GM23338 (cell line): ENCODE measurements around the gene ZNF337. TPM values are rescaled to one million over a fixed set of nuclear protein-coding genes. Genes with fewer than 3 reads are reported as not detected.

ENCODE experiments used
- ATAC-seq: fragments of 200-7000 bp; cut with Tn5 transposase; 3 replicates; pipeline ENCODE4 v1.9.1; 2020
- DNase-seq: peaks from one replicate; pipeline ENCODE4 v3.0.0-alpha.2; 2015; ENCODE audit warnings: low spot score
- H2AFZ ChIP-seq: fragments of 200-600 bp; sonication (generic); 2 replicates; pipeline ENCODE4 v1.8.0; 2016; ENCODE audit warnings: antibody characterized with exemption, mild to moderate bottlenecking, moderate library complexity
- H3F3A ChIP-seq: fragments of 200-600 bp; sonication (generic); replicated peaks from 2 replicates; pipeline ENCODE4 v1.8.0; 2017; ENCODE audit warnings: antibody characterized with exemption, mixed run types, low read depth
- H3K27ac ChIP-seq: fragments of 200-600 bp; sonication (generic); 2 replicates; pipeline ENCODE4 v1.6.1; 2016; ENCODE audit warnings: low read depth
- H3K27me3 ChIP-seq: fragments of 200-600 bp; sonication (generic); 2 replicates; pipeline ENCODE4 v1.8.0; 2016; ENCODE audit warnings: mild to moderate bottlenecking, mixed run types, moderate library complexity; ENCODE audit not compliant: insufficient read depth
- H3K36me3 ChIP-seq: fragments of 200-600 bp; sonication (generic); 2 replicates; pipeline ENCODE4 v1.8.0; 2016; ENCODE audit warnings: mild to moderate bottlenecking; ENCODE audit not compliant: insufficient read depth
- H3K4me1 ChIP-seq: fragments of 200-600 bp; sonication (generic); 2 replicates; pipeline ENCODE4 v1.8.0; 2016; ENCODE audit warnings: mild to moderate bottlenecking, moderate library complexity; ENCODE audit not compliant: insufficient read depth
- H3K4me2 ChIP-seq: fragments of 200-600 bp; sonication (generic); 2 replicates; pipeline ENCODE4 v1.7.1; 2017; ENCODE audit warnings: mixed run types
- H3K4me3 ChIP-seq: fragments of 200-600 bp; sonication (generic); 2 replicates; pipeline ENCODE4 v1.6.1; 2016; ENCODE audit warnings: mixed run types
- H3K79me2 ChIP-seq: fragments of 200-600 bp; sonication (generic); replicated peaks from 2 replicates; pipeline ENCODE4 v1.8.0; 2017; ENCODE audit warnings: mild to moderate bottlenecking; ENCODE audit not compliant: insufficient read depth
- H3K9me2 ChIP-seq: fragments of 200-600 bp; sonication (generic); 2 replicates; pipeline ENCODE4 v1.8.0; 2017; ENCODE audit not compliant: insufficient read depth
- H4K20me1 ChIP-seq: fragments of 200-600 bp; sonication (generic); replicated peaks from 2 replicates; pipeline ENCODE4 v1.8.0; 2017; ENCODE audit warnings: mild to moderate bottlenecking; ENCODE audit not compliant: insufficient read depth
- H3K27ac Mint-ChIP-seq: 2 replicates; pipeline ENCODE4 v1.8.0; 2020; ENCODE audit warnings: inconsistent platforms, mild to moderate bottlenecking, moderate library complexity, mixed read lengths
- H3K27me3 Mint-ChIP-seq: 3 replicates; pipeline ENCODE4 v1.8.0; 2022; ENCODE audit warnings: low read depth, mild to moderate bottlenecking, moderate library complexity, mixed read lengths, inconsistent platforms; ENCODE audit not compliant: insufficient read depth, poor library complexity
- H3K36me3 Mint-ChIP-seq: 3 replicates; pipeline ENCODE4 v1.8.0; 2021; ENCODE audit warnings: low read depth, mild to moderate bottlenecking, inconsistent platforms, moderate library complexity, mixed read lengths
- H3K4me1 Mint-ChIP-seq: 3 replicates; pipeline ENCODE4 v1.8.0; 2020; ENCODE audit warnings: mild to moderate bottlenecking, inconsistent platforms, mixed read lengths
- H3K4me3 Mint-ChIP-seq: 3 replicates; pipeline ENCODE4 v1.8.0; 2021; ENCODE audit warnings: moderate library complexity, mild to moderate bottlenecking, inconsistent platforms, mixed read lengths
- H3K9me3 Mint-ChIP-seq: 3 replicates; pipeline ENCODE4 v1.8.0; 2020; ENCODE audit warnings: moderate library complexity, mild to moderate bottlenecking, inconsistent platforms, mixed read lengths
- CREB1 ChIP-seq: fragments of 250-450 bp; sonication (Bioruptor Pico); IDR thresholded peaks from 2 replicates; pipeline ENCODE4 v1.5.0; 2020; ENCODE audit warnings: low read depth, mild to moderate bottlenecking, moderate library complexity
- CTCF ChIP-seq, 2 experiments: fragments of 200-600 bp in 1 of 2; sonication (generic) in 1 of 2; conservative IDR thresholded peaks; 2 replicates each; pipeline versions ENCODE4 v1.5.1 to v1.6.1; 2016 to 2017; ENCODE audit warnings: antibody characterized with exemption in 2 of 2, low read depth in 2 of 2, mild to moderate bottlenecking in 2 of 2, moderate library complexity in 1 of 2
- ETS1 ChIP-seq: IDR thresholded peaks from 2 replicates; pipeline ENCODE4 v1.6.1; 2016; ENCODE audit warnings: antibody characterized with exemption
- JUNB ChIP-seq: IDR thresholded peaks from one replicate; pipeline ENCODE4 v1.6.1; 2016; ENCODE audit warnings: antibody characterized with exemption; ENCODE audit not compliant: unreplicated experiment
- POLR2AphosphoS5 ChIP-seq: IDR thresholded peaks from 2 replicates; pipeline ENCODE4 v1.6.1; 2016; ENCODE audit warnings: antibody characterized with exemption, low read depth
- REST ChIP-seq: IDR thresholded peaks from one replicate; pipeline ENCODE4 v1.6.1; 2018; ENCODE audit warnings: antibody characterized with exemption; ENCODE audit not compliant: unreplicated experiment
- STAT1 ChIP-seq: IDR thresholded peaks from one replicate; pipeline ENCODE4 v1.6.1; 2016; ENCODE audit warnings: antibody characterized with exemption; ENCODE audit not compliant: unreplicated experiment
- ZNF462 ChIP-seq: fragments of 250-450 bp; sonication (Bioruptor Pico); IDR thresholded peaks from 2 replicates; pipeline ENCODE4 v1.5.0; 2020; ENCODE audit warnings: mild to moderate bottlenecking, moderate library complexity
- polyA plus RNA-seq: library from polyadenylated mRNA; unstranded; fragments of >200 nt; fragmentation: Nextera tagmentation; extraction: Ambion mirVana; gene quantifications from 2 replicates; pipeline ENCODE4 v1.2.1, GENCODE V29; 2016
- total RNA-seq: library from RNA; depleted of rRNA; stranded (reverse); fragments of >200 nt; shearing (Covaris generic); gene quantifications from 2 replicates; pipeline ENCODE4 v1.2.3, GENCODE V29; 2014

ZNF337 gene
- total and polyA plus RNA-seq, 2 experiments from 2014 or later = 2.1 to 6.3 TPM

GRCh38 chr20:25669826-25670422 lies 26.7 kb downstream of the ZNF337 start:
- H2AFZ ChIP-seq = no peak overlapping the region

More at GRCh38 chr20:25669826-25670422, 26.7 kb downstream of the ZNF337 start:
- no peaks in the 10 kb centered on the region for H3K4me1 ChIP-seq
- no peaks in the 10 kb centered on the region for H3F3A ChIP-seq
- H3K9me2 ChIP-seq = no peaks in the 10 kb centered on the region; the same call in 1 of the 2 replicates
- H3K4me3 ChIP-seq = no peak overlapping the region
- Mint-ChIP-seq H3K4me3 (no peak overlapping the region), H3K27ac (no peak overlapping the region), H3K36me3 (peaks cover 13% of the 10 kb centered on the region; the same call in 2 of the 3 replicates), H3K9me3 (no peaks in the 10 kb centered on the region), H3K27me3 (no peaks in the 10 kb centered on the region), H3K4me1 (peaks cover 5% of the 10 kb centered on the region; the same call in 1 of the 3 replicates)
- H3K79me2 ChIP-seq = no peaks in the 10 kb centered on the region
- TF ChIP-seq STAT1 = no peak
- TF ChIP-seq JUNB = no peak
- no peak for TF ChIP-seq CREB1 (CRISPR knock-in tag)
- TF ChIP-seq POLR2AphosphoS5 = no peak
- no peak for TF ChIP-seq ETS1
- peak; percentile 47 to 52 for TF ChIP-seq CTCF (conservative IDR thresholded peaks at IDR 0.05; ENCODE audit: low read depth in 2 of 2)
- TF ChIP-seq ZNF462 (CRISPR knock-in tag) = no peak
- TF ChIP-seq REST = no peak
- H3K27ac ChIP-seq = no peak overlapping the region
- ATAC-seq (peak; percentile 97), DNase-seq (peak; percentile 65)
- H4K20me1 ChIP-seq = 0 out of 2 replicates have a peak, but pooled peaks cover 3% of the 10 kb centered on the region
- no peak overlapping the region for H3K4me2 ChIP-seq
- H3K27me3 ChIP-seq = no peaks in the 10 kb centered on the region
- 0 out of 2 replicates have a peak, but pooled peaks cover 3% of the 10 kb centered on the region for H3K36me3 ChIP-seq
